GM19397 (cell line): ENCODE results near the gene ELF3.
"Not testable (repeated sequence)": the region's sequence is repeated elsewhere in the genome, so short reads cannot be mapped to it uniquely, and the experiment has no call there.

Experiments used
- ATAC-seq: cut with Tn5 transposase; IDR thresholded peaks from one replicate; pipeline ENCODE4 v1.9.1; 2021; ENCODE audit warnings: mild to moderate bottlenecking, moderate library complexity; ENCODE audit not compliant: unreplicated experiment

The ELF3 gene

DNA sequence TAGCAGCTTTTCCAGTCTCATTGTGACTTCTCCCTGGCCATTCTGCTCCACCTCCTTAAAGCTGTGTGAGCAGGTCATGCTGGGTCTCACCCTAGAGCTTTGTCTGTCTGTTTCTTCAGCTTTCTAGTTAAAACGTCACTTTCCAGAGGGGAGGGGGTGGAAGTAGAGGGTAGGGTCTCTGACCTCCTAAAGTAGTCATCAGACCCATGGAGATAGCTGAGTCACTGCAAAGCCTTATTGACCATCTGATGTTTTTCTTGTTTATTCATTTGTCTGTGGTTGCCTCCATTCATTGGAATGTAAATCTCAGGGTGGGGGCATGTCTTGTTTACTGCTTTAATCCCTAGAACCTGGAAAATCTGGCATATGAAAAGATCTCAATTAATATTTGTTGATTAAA, 52.7 kb downstream of the ELF3 start:
- no peak for ATAC-seq

DNA sequence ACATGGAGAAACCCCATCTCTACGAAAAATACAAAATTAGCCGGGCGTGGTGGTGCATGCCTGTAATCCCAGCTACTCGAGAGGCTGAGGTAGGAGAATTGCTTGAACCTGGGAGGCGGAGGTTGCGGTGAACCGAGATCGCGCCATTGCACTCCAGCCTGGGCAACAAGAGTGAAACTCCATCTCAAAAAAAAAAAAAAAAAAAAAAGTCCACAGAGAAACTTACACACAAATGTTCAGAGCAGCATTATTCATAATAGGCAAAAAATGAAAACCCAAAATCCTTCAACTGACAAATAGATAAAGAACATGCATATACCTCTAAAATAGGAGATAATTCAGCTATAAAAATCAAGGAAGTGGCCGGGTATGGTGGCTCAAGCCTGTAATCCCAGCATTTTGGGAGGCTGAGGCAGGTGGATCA, 54.5 kb downstream of the ELF3 start:
- ATAC-seq = not testable (repeated sequence)
